Measurements from ENCODE around the gene GDF15. TPM values are rescaled to one million over a fixed set of nuclear protein-coding genes. Genes with fewer than 3 reads are reported as not detected.

The GDF15 gene
- total and polyA plus RNA-seq, 4 donors = 0.42 to 11.6 (median 7.2) TPM

GRCh38 chr19:18416778-18417249, 30.9 kb downstream of the GDF15 start:
- no peak overlapping the region for H3K9ac ChIP-seq (ENCODE audit: low read depth in 1 of 2, low read length in 2 of 2)
- peak; percentile 76 for DNase-seq (ENCODE audit: low spot score)
- H3K4me3 ChIP-seq (ENCODE audit: low read depth in 1 of 3, low read length in 3 of 3) = peak overlapping the region in 1 of 3 donors; percentile 14
- no peaks in the 10 kb centered on the region for H3K27me3 ChIP-seq (ENCODE audit: control insufficient read depth in 4 of 4, insufficient read depth in 4 of 4, low read length in 3 of 4)
- H3K9me3 ChIP-seq (ENCODE audit: control insufficient read depth in 4 of 4, low read length in 3 of 4) = no peaks in the 10 kb centered on the region
- H3K4me1 ChIP-seq (ENCODE audit: control insufficient read depth in 4 of 4, insufficient read depth in 4 of 4, low read length in 3 of 4) = peaks cover 9 to 49% (median 28%) of the 10 kb centered on the region in 4 donors
- peak overlapping the region; percentile 89 to 94 for H3K27ac ChIP-seq (ENCODE audit: low read depth in 1 of 2, low read length in 2 of 2)
- WGBS = 3% methylated on average over 44 of the region's 44 CpGs
- H3K36me3 ChIP-seq (ENCODE audit: control insufficient read depth in 4 of 4, insufficient read depth in 3 of 4, low read depth in 1 of 4, low read length in 3 of 4) = no peaks in the 10 kb centered on the region
- TF ChIP-seq ATF3 (IDR thresholded peaks at IDR 0.05) (no peak), YY1 (IDR thresholded peaks at IDR 0.05) (no peak), TAF1 (conservative IDR thresholded peaks at IDR 0.05) (no peak), NR2F2 (IDR thresholded peaks at IDR 0.05) (no peak), RAD21 (IDR thresholded peaks at IDR 0.05) (no peak), EGR1 (IDR thresholded peaks at IDR 0.05; ENCODE audit: low read depth in 2 of 2) (no peak), MAX (IDR thresholded peaks at IDR 0.05) (no peak), GABPA (IDR thresholded peaks at IDR 0.05 in 1 of 2, conservative IDR thresholded peaks at IDR 0.05 in 1 of 2) (no peak), RXRA (IDR thresholded peaks at IDR 0.05) (no peak), ZBTB33 (IDR thresholded peaks at IDR 0.05) (no peak), HNF4G (IDR thresholded peaks at IDR 0.05) (no peak), HNF4A (conservative IDR thresholded peaks at IDR 0.05) (no peak), CTCF (IDR thresholded peaks at IDR 0.05; ENCODE audit: low read depth, low read length, missing input control) (no peak), SP1 (IDR thresholded peaks at IDR 0.05) (no peak), FOXA1 (IDR thresholded peaks at IDR 0.05) (no peak)

- H3K36me3 ChIP-seq (ENCODE audit: control insufficient read depth in 4 of 4, insufficient read depth in 3 of 4, low read depth in 1 of 4, low read length in 3 of 4) = no peaks in the 10 kb centered on the region
- peak overlapping the region; percentile 89 to 94 for H3K27ac ChIP-seq (ENCODE audit: low read depth in 1 of 2, low read length in 2 of 2)
- no peaks in the 10 kb centered on the region for H3K27me3 ChIP-seq (ENCODE audit: control insufficient read depth in 4 of 4, insufficient read depth in 4 of 4, low read length in 3 of 4)
- H3K9ac ChIP-seq (ENCODE audit: low read depth in 1 of 2, low read length in 2 of 2) = no peak overlapping the region
- WGBS = 3% methylated on average over 53 of the region's 53 CpGs
- peak; percentile 53 for DNase-seq (ENCODE audit: low spot score)
- no peaks in the 10 kb centered on the region for H3K9me3 ChIP-seq (ENCODE audit: control insufficient read depth in 4 of 4, low read length in 3 of 4)
- H3K4me3 ChIP-seq (ENCODE audit: low read depth in 1 of 3, low read length in 3 of 3) = peak overlapping the region in 1 of 3 donors; percentile 8
- TF ChIP-seq CTCF (IDR thresholded peaks at IDR 0.05; ENCODE audit: low read depth, low read length, missing input control) (no peak), GABPA (IDR thresholded peaks at IDR 0.05 in 1 of 2, conservative IDR thresholded peaks at IDR 0.05 in 1 of 2) (peak in 1 of 2 donors; percentile 50)
- H3K4me1 ChIP-seq (ENCODE audit: control insufficient read depth in 4 of 4, insufficient read depth in 4 of 4, low read length in 3 of 4) = peaks cover 9 to 49% (median 28%) of the 10 kb centered on the region in 4 donors
Observed at GRCh38 chr19:18417250-18418028, 31.5 kb downstream of the GDF15 start.
